Measurements from ENCODE around the gene MAP3K4. TPM values are rescaled to one million over a fixed set of nuclear protein-coding genes. Genes with fewer than 3 reads are reported as not detected.
A peak's percentile ranks its signal among the peaks of the same experiment; 100 is the strongest.

Gene MAP3K4
- total and polyA plus RNA-seq, 2 of the 8 experiments (the other 6 are each of a cell fraction or from before 2014, with no cell fraction given) = 16.6 to 51.6 TPM

GRCh38 chr6:161041274-161041673, 49.7 kb downstream of the MAP3K4 start:
- TF ChIP-seq ZNF274 (IDR thresholded peaks at IDR 0.05; ENCODE audit: borderline replicate concordance, extremely low read depth, low read length) = no peak
- no peak for TF ChIP-seq SIX5 (IDR thresholded peaks at IDR 0.05; ENCODE audit: low read depth, low read length)
- TF ChIP-seq CTBP2 (IDR thresholded peaks at IDR 0.05; ENCODE audit: borderline replicate concordance, insufficient read depth, insufficient read length, low read length) = no peak
- TF ChIP-seq NANOG (IDR thresholded peaks at IDR 0.05; ENCODE audit: insufficient read depth, low read depth, low read length, poor library complexity, severe bottlenecking) = no peak
- TF ChIP-seq PHF8 (conservative IDR thresholded peaks at IDR 0.05; ENCODE audit: low read depth, low read length) = no peak
- no peak for TF ChIP-seq SP1 (IDR thresholded peaks at IDR 0.05; ENCODE audit: low read depth, low read length)
- TF ChIP-seq ATF3 (IDR thresholded peaks at IDR 0.05; ENCODE audit: insufficient read depth, low read depth, low read length) = no peak
- no peak overlapping the region for H3K4ac ChIP-seq (replicated peaks; ENCODE audit: insufficient read length, low read depth, low read length)
- no peak overlapping the region for H3K4me2 ChIP-seq (ENCODE audit: insufficient read depth in 1 of 2, low read depth in 2 of 2, low read length in 2 of 2)
- H3K14ac ChIP-seq (ENCODE audit: insufficient read length) = no peak overlapping the region
- no peak overlapping the region for H4K5ac ChIP-seq (ENCODE audit: insufficient read length, low read depth, low read length)
- no peak overlapping the region for H2AK5ac ChIP-seq (ENCODE audit: low read depth, low read length)
- ChIA-PET CTCF (ENCODE audit: partially characterized antibody) (interaction anchor here (1.1 kb wide), 1 partner anchor 9 kb away, joined by 3 read pairs; no protein-coding TSS in a partner anchor), POLR2A (ENCODE audit: partially characterized antibody) (no interaction called here)
- peaks cover 0 to 5% (median 3%) of the 10 kb centered on the region in 4 experiments; a peak in 3 of 8 replicates for H3K36me3 ChIP-seq (ENCODE audit: control insufficient read depth in 2 of 4, insufficient read depth in 4 of 4, low read length in 3 of 4)
- DNase-seq (ENCODE audit: low read depth in 1 of 2, low spot score in 2 of 2) (no peak), FAIRE-seq (no peak)
- no peaks in the 10 kb centered on the region for H4K20me1 ChIP-seq (replicated peaks in 1 of 2; ENCODE audit: control insufficient read depth in 1 of 2, insufficient read depth in 2 of 2, low read length in 2 of 2)
- no peak overlapping the region for H2BK12ac ChIP-seq (ENCODE audit: low read depth, low read length)
- H2AFZ ChIP-seq (ENCODE audit: low read length) = no peak overlapping the region
- H3K23ac ChIP-seq (ENCODE audit: insufficient read length) = no peak overlapping the region
- H3K4me3 ChIP-seq (ENCODE audit: extremely low read depth in 1 of 4, insufficient read depth in 2 of 4, low read depth in 3 of 4, low read length in 4 of 4) = no peak overlapping the region
- no peak overlapping the region for H3K27ac ChIP-seq (ENCODE audit: low read depth, low read length)
- no peaks in the 10 kb centered on the region for H3K27me3 ChIP-seq (replicated peaks in 1 of 4; ENCODE audit: control insufficient read depth in 3 of 4, extremely low read depth in 1 of 4, insufficient read depth in 3 of 4, low read length in 3 of 4)
- peaks cover 4% of the 10 kb centered on the region; the same call in 1 of the 2 replicates for H3K79me1 ChIP-seq (ENCODE audit: low read depth, low read length)
- H4K91ac ChIP-seq (replicated peaks; ENCODE audit: insufficient read length, low read length) = no peak overlapping the region
- H3K9ac ChIP-seq (replicated peaks in 1 of 4; ENCODE audit: extremely low read depth in 1 of 4, low read depth in 3 of 4, low read length in 3 of 4) = no peak overlapping the region
- H2BK20ac ChIP-seq (ENCODE audit: low read length) = no peak overlapping the region
- no peak overlapping the region for H2BK120ac ChIP-seq (replicated peaks; ENCODE audit: low read depth, low read length)
- WGBS, 2 experiments (ENCODE audit: extremely low coverage in 1 of 2, insufficient coverage in 1 of 2, insufficient read length in 1 of 2, insufficient replicate concordance in 2 of 2, low coverage in 1 of 2, low lambda C conversion rate in 2 of 2, missing lambda C conversion rate in 1 of 2) = 92% methylated on average over 7 of the region's 7 CpGs; no CpG with 5 or more reads in 1 of the 2 experiments
- H3K79me2 ChIP-seq (ENCODE audit: control insufficient read depth in 1 of 2, insufficient read depth in 2 of 2, low read length in 2 of 2) = no peaks in the 10 kb centered on the region; a peak in 1 of 4 replicates
- H4K8ac ChIP-seq (ENCODE audit: extremely low read depth, insufficient read depth, low read length) = peak overlapping the region; percentile 1; the same call in 1 of the 2 replicates
- H3K56ac ChIP-seq (replicated peaks; ENCODE audit: insufficient read length, low read depth, low read length) = no peak overlapping the region
- no peaks in the 10 kb centered on the region for H3K9me3 ChIP-seq (ENCODE audit: insufficient read depth in 2 of 2, low read depth in 1 of 2, low read length in 1 of 2)
- H2BK15ac ChIP-seq (ENCODE audit: low read length) = no peak overlapping the region
- no peak overlapping the region for H2BK5ac ChIP-seq (ENCODE audit: low read depth, low read length)
- no peaks in the 10 kb centered on the region for H3K23me2 ChIP-seq (ENCODE audit: low read depth, low read length)
- H3K4me1 ChIP-seq (replicated peaks in 1 of 4; ENCODE audit: control insufficient read depth in 3 of 4, insufficient read depth in 4 of 4, low read length in 3 of 4) = no peaks in the 10 kb centered on the region
- H3K18ac ChIP-seq (ENCODE audit: extremely low read depth, low read length) = no peak overlapping the region
